K562 (cell line): ENCODE measurements around the gene USP10. TPM values are rescaled to one million over a fixed set of nuclear protein-coding genes. Genes with fewer than 3 reads are reported as not detected.

Source experiments
- ATF7 ChIP-seq: fragments of 450-650 bp; IDR thresholded peaks from 2 replicates; pipeline ENCODE4 v1.7.1; 2014; ENCODE audit warnings: mild to moderate bottlenecking, moderate library complexity
- FOXA3 ChIP-seq, 2 experiments: fragments of 450-650 bp in 1 of 2; sonication (generic) in 1 of 2; formaldehyde crosslinking; IDR thresholded peaks in 1 of 2; conservative IDR thresholded peaks in 1 of 2; 2 replicates each; pipeline versions ENCODE4 v1.4.0 to v1.8.0; 2020 to 2022; ENCODE audit warnings: mild to moderate bottlenecking in 2 of 2, missing genetic modification reagents in 1 of 2
- MTF1 ChIP-seq: fragments of 250-450 bp; sonication (Bioruptor Pico); IDR thresholded peaks from 2 replicates; pipeline ENCODE4 v1.9.0; 2021; ENCODE audit warnings: moderate library complexity, mild to moderate bottlenecking, inconsistent platforms, borderline replicate concordance
- NFIX ChIP-seq: fragments of 250-450 bp; sonication (Bioruptor Pico); IDR thresholded peaks from 2 replicates; pipeline ENCODE4 v1.4.0; 2020; ENCODE audit warnings: low read depth, mild to moderate bottlenecking, moderate library complexity
- NFYB ChIP-seq: IDR thresholded peaks from 2 replicates; pipeline ENCODE4 v1.6.1; 2011; ENCODE audit warnings: mild to moderate bottlenecking, moderate library complexity; ENCODE audit not compliant: insufficient read length; ENCODE audit errors: extremely low read depth
- RAD51 ChIP-seq: fragments of 450-650 bp; IDR thresholded peaks from 2 replicates; pipeline ENCODE4 v1.7.1; 2016; ENCODE audit warnings: low read depth, mild to moderate bottlenecking, borderline replicate concordance
- SREBF1 ChIP-seq: fragments of 150-350 bp; IDR thresholded peaks from 2 replicates; pipeline ENCODE4 v1.6.1; 2014; ENCODE audit warnings: antibody characterized with exemption, low read depth, low read length, borderline replicate concordance
- polyA plus RNA-seq, 8 experiments: library from polyadenylated mRNA; depleted of rRNA in 4 of 8; stranded (reverse) in 5 of 8; unstranded in 3 of 8; fragments of >200 nt; fragmentation: Nextera tagmentation in 2 of 8; fragmentation: Illumina TruSeq in 1 of 8; extraction: Ambion mirVana in 2 of 8; extraction: Trizol in 1 of 8; gene quantifications; 2 replicates each; pipeline versions ENCODE4 v1.2.1 to v1.2.3, GENCODE V29; 2011 to 2014; ENCODE audit warnings: inconsistent platforms in 1 of 8, missing spikeins in 1 of 8
- total RNA-seq, 7 experiments: library from RNA; depleted of rRNA in 6 of 7; stranded (reverse); fragments of >200 nt in 6 of 7; fragmentation: Illumina TruSeq in 2 of 7; extraction: Trizol in 2 of 7; gene quantifications; 2 replicates each; pipeline versions ENCODE4 v1.2.1 to v1.2.3, GENCODE V29; 2011 to 2021; ENCODE audit warnings: low replicate concordance in 1 of 7
- TF ChIP-seq, protein P1 (sequence below): fragments of 250-450 bp; sonication (Bioruptor Pico); IDR thresholded peaks from 2 replicates; pipeline ENCODE4 v1.5.1; 2021; ENCODE audit warnings: mild to moderate bottlenecking
- TF ChIP-seq, protein P2 (sequence below): fragments of 450-650 bp; IDR thresholded peaks from 2 replicates; pipeline ENCODE4 v1.6.1; 2018; ENCODE audit not compliant: partially characterized antibody
- TF ChIP-seq, protein P3 (sequence below): sonication (generic); formaldehyde crosslinking; IDR thresholded peaks from 2 replicates; pipeline ENCODE4 v1.9.0; 2022; ENCODE audit warnings: mild to moderate bottlenecking, missing genetic modification reagents
- TF ChIP-seq, protein P4 (sequence below): sonication (generic); formaldehyde crosslinking; IDR thresholded peaks from 2 replicates; pipeline ENCODE4 v1.8.0; 2022; ENCODE audit warnings: mild to moderate bottlenecking, missing genetic modification reagents
- TF ChIP-seq, protein P5 (sequence below), 2 experiments: fragments of 450-650 bp in 1 of 2; sonication (generic) in 1 of 2; formaldehyde crosslinking in 1 of 2; IDR thresholded peaks in 1 of 2; conservative IDR thresholded peaks in 1 of 2; 2 replicates each; pipeline versions ENCODE4 v1.6.1 to v1.8.1; 2016 to 2023; ENCODE audit warnings: mild to moderate bottlenecking in 2 of 2, moderate library complexity in 2 of 2, inconsistent platforms in 1 of 2, missing genetic modification reagents in 1 of 2

USP10 gene
- total and polyA plus RNA-seq, 9 of the 15 experiments (the other 6 are each of a cell fraction or from before 2014, with no cell fraction given): 61.7 to 197 (median 116) TPM

DNA sequence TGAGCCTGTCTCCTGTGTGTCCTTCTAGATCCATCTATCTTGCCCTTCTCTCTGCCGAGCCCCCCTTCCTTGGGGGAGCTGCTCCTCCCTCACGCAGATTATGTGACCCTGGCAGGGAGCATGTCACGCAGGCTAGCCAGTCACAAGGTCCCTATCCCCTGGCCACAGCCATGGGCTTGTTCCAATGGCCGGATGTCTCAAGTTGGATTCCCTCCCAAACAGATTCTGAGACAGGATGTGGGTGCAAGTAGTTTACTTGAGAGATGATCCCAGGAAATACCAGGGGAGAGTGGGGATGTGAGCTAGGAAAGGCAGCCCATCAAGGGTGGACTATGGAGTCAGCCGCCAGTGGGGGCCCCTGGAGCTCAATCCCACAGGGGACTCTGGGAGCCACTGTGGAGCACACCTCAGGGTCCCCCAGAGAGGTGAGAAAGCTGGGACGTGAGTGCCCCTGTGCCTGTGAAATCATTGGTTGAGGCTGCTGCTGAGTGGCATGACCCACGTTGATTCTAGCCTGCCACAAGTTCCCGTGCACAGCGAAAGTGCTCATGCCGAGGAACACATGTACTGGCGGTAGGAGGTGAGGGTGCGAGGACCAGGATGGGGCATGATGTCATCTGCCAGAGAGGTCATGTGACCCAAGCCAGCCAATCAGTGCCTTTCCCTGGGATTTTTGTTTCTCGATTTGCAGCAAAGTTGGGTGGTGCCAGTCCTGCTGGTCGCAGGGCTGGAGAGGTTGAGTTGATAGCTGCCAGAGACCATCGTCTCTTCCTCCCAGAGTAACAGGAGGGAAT, 113.5 kb downstream of the USP10 start (continued):
- TF ChIP-seq FOXA3 (CRISPR knock-in tag; conservative IDR thresholded peaks at IDR 0.05 in 1 of 2, IDR thresholded peaks at IDR 0.05 in 1 of 2): no peak
- TF ChIP-seq, protein P1, sequence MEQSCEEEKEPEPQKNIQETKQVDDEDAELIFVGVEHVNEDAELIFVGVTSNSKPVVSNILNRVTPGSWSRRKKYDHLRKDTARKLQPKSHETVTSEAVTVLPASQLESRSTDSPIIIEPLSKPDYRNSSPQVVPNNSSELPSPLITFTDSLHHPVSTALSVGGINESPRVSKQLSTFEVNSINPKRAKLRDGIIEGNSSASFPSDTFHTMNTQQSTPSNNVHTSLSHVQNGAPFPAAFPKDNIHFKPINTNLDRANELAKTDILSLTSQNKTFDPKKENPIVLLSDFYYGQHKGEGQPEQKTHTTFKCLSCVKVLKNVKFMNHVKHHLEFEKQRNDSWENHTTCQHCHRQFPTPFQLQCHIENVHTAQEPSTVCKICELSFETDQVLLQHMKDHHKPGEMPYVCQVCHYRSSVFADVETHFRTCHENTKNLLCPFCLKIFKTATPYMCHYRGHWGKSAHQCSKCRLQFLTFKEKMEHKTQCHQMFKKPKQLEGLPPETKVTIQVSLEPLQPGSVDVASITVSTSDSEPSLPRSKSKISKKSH (CRISPR knock-in tag): no peak
- TF ChIP-seq NFIX (CRISPR knock-in tag): no peak
- TF ChIP-seq, protein P2, sequence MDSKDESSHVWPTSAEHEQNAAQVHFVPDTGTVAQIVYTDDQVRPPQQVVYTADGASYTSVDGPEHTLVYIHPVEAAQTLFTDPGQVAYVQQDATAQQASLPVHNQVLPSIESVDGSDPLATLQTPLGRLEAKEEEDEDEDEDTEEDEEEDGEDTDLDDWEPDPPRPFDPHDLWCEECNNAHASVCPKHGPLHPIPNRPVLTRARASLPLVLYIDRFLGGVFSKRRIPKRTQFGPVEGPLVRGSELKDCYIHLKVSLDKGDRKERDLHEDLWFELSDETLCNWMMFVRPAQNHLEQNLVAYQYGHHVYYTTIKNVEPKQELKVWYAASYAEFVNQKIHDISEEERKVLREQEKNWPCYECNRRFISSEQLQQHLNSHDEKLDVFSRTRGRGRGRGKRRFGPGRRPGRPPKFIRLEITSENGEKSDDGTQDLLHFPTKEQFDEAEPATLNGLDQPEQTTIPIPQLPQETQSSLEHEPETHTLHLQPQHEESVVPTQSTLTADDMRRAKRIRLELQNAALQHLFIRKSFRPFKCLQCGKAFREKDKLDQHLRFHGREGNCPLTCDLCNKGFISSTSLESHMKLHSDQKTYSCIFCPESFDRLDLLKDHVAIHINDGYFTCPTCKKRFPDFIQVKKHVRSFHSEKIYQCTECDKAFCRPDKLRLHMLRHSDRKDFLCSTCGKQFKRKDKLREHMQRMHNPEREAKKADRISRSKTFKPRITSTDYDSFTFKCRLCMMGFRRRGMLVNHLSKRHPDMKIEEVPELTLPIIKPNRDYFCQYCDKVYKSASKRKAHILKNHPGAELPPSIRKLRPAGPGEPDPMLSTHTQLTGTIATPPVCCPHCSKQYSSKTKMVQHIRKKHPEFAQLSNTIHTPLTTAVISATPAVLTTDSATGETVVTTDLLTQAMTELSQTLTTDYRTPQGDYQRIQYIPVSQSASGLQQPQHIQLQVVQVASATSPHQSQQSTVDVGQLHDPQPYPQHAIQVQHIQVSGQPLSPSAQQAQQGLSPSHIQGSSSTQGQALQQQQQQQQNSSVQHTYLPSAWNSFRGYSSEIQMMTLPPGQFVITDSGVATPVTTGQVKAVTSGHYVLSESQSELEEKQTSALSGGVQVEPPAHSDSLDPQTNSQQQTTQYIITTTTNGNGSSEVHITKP: no peak
- TF ChIP-seq, protein P3, sequence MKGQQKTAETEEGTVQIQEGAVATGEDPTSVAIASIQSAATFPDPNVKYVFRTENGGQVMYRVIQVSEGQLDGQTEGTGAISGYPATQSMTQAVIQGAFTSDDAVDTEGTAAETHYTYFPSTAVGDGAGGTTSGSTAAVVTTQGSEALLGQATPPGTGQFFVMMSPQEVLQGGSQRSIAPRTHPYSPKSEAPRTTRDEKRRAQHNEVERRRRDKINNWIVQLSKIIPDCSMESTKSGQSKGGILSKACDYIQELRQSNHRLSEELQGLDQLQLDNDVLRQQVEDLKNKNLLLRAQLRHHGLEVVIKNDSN: peak; percentile 93
- TF ChIP-seq ATF7: peak; percentile 73
- TF ChIP-seq SREBF1: no peak
- peak; percentile 69 for TF ChIP-seq NFYB
- peak; percentile 78; the same call in 1 of the 2 replicates for TF ChIP-seq RAD51
- TF ChIP-seq, protein P4, sequence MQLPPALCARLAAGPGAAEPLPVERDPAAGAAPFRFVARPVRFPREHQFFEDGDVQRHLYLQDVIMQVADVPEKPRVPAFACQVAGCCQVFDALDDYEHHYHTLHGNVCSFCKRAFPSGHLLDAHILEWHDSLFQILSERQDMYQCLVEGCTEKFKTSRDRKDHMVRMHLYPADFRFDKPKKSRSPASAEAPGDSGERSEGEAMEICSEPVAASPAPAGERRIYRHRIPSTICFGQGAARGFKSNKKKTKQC (CRISPR knock-in tag): no peak
- TF ChIP-seq, protein P5, sequence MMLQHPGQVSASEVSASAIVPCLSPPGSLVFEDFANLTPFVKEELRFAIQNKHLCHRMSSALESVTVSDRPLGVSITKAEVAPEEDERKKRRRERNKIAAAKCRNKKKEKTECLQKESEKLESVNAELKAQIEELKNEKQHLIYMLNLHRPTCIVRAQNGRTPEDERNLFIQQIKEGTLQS (IDR thresholded peaks at IDR 0.05): peak; percentile 73
- TF ChIP-seq, protein P5 (CRISPR knock-in tag; conservative IDR thresholded peaks at IDR 0.05): no peak
- no peak for TF ChIP-seq MTF1 (CRISPR knock-in tag)
